Measurements from ENCODE around the gene FOXP2.

GRCh38 chr7:114656466-114656865, 241.9 kb downstream of the FOXP2 start:
- TF ChIP-seq, protein P1, sequence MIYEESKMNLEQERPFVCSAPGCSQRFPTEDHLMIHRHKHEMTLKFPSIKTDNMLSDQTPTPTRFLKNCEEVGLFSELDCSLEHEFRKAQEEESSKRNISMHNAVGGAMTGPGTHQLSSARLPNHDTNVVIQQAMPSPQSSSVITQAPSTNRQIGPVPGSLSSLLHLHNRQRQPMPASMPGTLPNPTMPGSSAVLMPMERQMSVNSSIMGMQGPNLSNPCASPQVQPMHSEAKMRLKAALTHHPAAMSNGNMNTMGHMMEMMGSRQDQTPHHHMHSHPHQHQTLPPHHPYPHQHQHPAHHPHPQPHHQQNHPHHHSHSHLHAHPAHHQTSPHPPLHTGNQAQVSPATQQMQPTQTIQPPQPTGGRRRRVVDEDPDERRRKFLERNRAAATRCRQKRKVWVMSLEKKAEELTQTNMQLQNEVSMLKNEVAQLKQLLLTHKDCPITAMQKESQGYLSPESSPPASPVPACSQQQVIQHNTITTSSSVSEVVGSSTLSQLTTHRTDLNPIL (CRISPR knock-in tag; IDR thresholded peaks at IDR 0.05; ENCODE audit: low read depth) = no peak
- no peak for TF ChIP-seq ESRRG (CRISPR knock-in tag; IDR thresholded peaks at IDR 0.05)
- TF ChIP-seq PATZ1 (CRISPR knock-in tag; IDR thresholded peaks at IDR 0.05; ENCODE audit: borderline replicate concordance) = no peak
- no peak for TF ChIP-seq ZFP3 (CRISPR knock-in tag; IDR thresholded peaks at IDR 0.05)
- no peak for TF ChIP-seq ZNF70 (CRISPR knock-in tag; IDR thresholded peaks at IDR 0.05)
- TF ChIP-seq, protein P2, sequence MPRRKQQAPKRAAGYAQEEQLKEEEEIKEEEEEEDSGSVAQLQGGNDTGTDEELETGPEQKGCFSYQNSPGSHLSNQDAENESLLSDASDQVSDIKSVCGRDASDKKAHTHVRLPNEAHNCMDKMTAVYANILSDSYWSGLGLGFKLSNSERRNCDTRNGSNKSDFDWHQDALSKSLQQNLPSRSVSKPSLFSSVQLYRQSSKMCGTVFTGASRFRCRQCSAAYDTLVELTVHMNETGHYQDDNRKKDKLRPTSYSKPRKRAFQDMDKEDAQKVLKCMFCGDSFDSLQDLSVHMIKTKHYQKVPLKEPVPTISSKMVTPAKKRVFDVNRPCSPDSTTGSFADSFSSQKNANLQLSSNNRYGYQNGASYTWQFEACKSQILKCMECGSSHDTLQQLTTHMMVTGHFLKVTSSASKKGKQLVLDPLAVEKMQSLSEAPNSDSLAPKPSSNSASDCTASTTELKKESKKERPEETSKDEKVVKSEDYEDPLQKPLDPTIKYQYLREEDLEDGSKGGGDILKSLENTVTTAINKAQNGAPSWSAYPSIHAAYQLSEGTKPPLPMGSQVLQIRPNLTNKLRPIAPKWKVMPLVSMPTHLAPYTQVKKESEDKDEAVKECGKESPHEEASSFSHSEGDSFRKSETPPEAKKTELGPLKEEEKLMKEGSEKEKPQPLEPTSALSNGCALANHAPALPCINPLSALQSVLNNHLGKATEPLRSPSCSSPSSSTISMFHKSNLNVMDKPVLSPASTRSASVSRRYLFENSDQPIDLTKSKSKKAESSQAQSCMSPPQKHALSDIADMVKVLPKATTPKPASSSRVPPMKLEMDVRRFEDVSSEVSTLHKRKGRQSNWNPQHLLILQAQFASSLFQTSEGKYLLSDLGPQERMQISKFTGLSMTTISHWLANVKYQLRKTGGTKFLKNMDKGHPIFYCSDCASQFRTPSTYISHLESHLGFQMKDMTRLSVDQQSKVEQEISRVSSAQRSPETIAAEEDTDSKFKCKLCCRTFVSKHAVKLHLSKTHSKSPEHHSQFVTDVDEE (CRISPR knock-in tag; IDR thresholded peaks at IDR 0.05) = no peak
- TF ChIP-seq BACH2 (CRISPR knock-in tag; IDR thresholded peaks at IDR 0.05; ENCODE audit: borderline replicate concordance) = no peak
- no peak for TF ChIP-seq TOX (CRISPR knock-in tag; IDR thresholded peaks at IDR 0.05; ENCODE audit: borderline replicate concordance)
- no peak for TF ChIP-seq RARB (CRISPR knock-in tag; IDR thresholded peaks at IDR 0.05)
- no peak for TF ChIP-seq ZFP30 (CRISPR knock-in tag; IDR thresholded peaks at IDR 0.05)
